ENCODE measurements around the gene DEGS2.

DEGS2 gene

GRCh38 chr14:100109594-100109955 lies 49.9 kb downstream of the DEGS2 start:
- no peak for DNase-seq

- DNase-seq: no peak
Measured at GRCh38 chr14:100108840-100109593, 50.4 kb downstream of the DEGS2 start.

- DNase-seq: peak; percentile 90
Measured at GRCh38 chr14:100108042-100108825, 51.2 kb downstream of the DEGS2 start.

GRCh38 chr14:100107236-100107635 lies 52.2 kb downstream of the DEGS2 start:
- no peak for DNase-seq

DNA sequence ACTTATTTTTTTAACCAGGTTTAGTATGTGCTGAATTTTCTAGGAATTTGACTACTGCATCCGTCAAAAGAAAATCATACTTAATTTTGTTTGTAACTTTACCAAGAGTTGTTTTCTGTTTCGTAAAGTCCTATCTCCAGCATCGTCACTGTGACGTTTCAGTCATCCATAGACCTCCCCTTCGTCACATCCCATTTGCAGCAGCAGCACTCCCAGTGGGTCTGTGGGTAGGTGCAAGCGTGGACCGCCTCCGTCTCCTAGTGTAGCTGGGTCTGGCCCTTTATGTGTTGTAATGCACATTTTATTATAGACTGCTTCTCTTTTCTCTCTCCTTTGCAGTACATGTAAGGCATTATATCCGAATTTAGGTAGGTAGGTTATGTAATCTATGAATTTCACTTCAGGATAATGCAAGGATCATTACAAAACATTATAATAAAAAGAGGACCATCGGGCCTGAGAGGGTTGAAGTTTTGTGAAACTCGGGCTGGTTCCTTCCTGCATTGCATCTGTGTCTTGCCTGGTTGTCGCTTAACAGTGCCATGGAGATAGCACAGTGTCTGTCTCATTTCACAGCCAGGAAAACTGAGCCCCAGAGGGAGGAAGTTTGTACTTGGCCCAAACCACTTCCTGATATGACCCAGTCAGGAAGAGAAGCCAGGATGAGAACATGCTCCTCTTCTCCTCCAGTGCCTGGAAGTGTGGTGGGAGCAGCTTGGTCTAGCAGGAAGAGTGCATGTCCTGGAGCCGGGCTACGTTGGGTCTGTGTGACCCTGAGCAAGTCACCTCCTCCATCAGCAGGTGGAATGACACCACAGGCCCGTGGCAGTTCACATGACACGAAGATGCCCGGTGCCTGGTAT lies 53.0 kb downstream of the DEGS2 start:
- peak; percentile 78 for DNase-seq

GRCh38 chr14:100105357-100106169 lies 53.9 kb downstream of the DEGS2 start:
- DNase-seq: no peak

DNA sequence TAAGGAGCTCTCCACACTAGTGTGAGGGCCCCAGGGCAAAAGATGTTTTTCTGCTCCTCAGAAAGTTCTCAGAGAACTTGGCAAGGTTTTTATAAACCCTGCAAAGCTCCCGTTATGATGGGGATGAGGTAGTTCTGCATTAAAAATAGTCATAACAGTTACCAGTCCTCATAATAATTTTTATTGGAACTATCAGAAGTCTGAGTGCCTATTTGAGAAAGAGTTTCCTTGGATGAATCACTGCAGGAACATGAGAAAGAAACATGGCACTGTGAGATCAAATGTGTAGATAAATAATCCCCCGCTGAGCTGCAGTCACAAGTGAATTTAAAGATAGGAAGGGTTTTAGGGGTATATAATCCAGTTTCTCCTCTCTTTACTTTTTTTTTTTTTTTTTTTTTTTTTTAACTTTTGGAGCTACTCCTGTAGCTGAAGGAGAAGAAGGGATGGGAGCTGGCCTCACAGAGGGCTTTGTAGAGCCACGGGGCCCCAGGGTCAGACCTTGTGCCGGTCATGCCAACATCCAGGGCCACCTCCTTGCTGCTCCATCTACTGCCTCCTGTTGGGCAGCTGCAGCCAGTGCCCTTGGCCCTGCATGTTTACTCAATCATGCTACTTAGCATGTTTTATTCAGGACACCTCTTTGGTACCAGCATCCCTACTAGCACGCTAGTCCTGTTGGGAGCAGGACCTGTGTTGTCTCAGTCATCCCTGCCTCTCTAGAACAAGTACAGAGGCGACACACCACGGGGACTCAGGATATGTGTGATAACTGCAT lies 54.7 kb downstream of the DEGS2 start:
- DNase-seq: no peak

GRCh38 chr14:100104006-100104352 lies 55.5 kb downstream of the DEGS2 start:
- DNase-seq: no peak

- DNase-seq: peak; percentile 59
Measured at GRCh38 chr14:100103250-100104005, 56.0 kb downstream of the DEGS2 start.

GRCh38 chr14:100102156-100102785 lies 57.2 kb downstream of the DEGS2 start:
- no peak for DNase-seq

DNA sequence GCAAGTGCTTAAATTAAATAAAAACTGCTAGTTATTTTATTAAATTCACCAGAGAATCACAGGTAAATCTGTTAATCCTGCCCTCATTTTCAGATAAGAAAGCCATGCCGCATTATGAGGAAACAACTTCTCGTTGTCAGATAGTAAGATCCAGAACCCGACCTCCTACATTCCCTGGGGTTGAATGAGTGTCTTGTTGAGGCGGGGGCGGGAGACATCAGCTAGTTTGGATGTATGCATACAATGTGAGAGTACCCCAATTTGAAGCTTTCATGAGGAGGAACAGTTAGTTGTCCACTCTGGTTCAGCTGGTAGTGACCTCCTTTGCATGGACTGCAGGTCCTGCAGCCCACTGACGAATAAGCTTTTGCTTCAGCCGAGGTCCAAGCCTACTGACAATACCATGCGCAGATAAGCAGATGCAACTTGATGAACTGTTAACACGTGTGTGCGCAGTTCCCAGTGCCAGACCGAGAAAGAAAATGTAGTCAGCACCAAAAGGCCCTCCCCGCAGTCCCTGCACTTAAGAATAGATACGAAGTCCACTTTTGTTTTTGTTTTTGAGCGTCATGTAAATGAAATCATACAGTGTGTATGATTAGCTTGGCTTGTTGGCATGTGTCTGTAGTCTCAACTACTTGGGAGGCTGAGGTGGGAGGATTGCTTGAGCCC lies 59.3 kb downstream of the DEGS2 start:
- DNase-seq: no peak

DNA sequence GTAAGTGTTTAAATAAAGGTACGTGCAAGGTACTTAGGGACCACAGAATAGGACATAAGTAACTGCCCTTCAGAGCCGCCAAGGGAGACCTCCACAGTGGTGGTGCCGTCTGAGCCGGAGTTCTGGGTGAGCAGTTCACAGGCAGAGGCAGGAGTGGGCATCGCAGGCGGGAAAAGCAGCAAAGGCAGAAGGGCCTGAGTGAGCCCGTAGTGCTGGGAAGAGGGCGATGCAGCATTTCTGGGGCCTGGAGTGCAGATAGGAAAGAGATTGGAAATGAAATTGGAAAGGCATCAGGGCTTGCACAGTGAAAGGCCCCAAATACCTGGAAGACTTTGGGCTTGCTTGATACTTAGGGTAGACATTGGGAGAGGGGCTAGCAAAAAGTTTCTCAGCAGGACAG lies 61.3 kb downstream of the DEGS2 start:
- no peak for DNase-seq

DNA sequence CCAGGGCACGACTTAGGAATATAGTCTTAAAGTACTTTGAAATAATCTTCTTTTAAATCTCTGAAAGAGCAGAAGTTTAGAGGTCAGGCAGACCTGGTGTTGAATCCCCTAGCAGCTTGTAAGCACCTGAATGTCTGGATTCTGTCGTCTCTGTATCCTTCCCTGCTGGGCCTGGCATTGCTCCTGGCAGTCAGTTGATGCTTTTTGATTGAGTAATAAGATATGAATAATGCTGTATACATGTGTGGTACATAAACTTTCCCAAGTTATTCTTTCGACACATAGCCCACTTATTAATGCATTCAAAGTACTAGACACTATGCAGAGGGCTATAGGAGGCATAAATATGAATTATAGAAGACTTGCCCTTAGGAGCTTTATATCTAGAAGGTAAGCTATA lies 62.8 kb downstream of the DEGS2 start:
- no peak for DNase-seq
